Measurements from ENCODE around the gene ZNF613. TPM values are rescaled to one million over a fixed set of nuclear protein-coding genes. Genes with fewer than 3 reads are reported as not detected.

The ZNF613 gene
- total RNA-seq, 4 donors from 2014 or later = 7.9 to 27.7 (median 15.6) TPM

DNA sequence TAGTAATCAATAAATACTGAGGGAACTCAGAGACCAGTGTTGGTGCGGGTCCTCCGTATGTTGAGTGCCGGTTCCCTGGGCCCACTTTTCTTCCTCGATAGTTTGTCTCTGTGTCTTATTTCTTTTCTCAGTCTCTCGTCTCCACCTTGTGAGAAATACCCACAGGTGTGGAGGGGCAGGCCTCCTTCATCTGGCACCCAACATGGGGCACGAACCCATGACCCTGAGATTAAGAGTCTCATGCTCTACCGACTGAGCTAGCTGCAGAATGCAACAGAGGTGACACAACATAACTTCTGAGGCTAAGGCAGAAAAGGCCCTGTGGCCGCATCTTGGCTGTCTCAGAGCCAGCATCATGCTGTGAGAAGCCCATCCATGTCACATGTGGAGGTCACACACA lies 5.3 kb upstream of the ZNF613 start:
- no peak overlapping the region for H3K27ac ChIP-seq
- H3K9me3 ChIP-seq = no peaks in the 10 kb centered on the region
- 89 to 91% methylated on average over 8 of the region's 8 CpGs for WGBS, 2 donors
- H3K27me3 ChIP-seq = no peaks in the 10 kb centered on the region
- DNase-seq = no peak
- no peaks in the 10 kb centered on the region for H3K36me3 ChIP-seq
- intact Hi-C loops (cut with DNase I) = no loop called here
- TF ChIP-seq POLR2A (IDR thresholded peaks at IDR 0.05) = no peak
- TF ChIP-seq, protein P1, sequence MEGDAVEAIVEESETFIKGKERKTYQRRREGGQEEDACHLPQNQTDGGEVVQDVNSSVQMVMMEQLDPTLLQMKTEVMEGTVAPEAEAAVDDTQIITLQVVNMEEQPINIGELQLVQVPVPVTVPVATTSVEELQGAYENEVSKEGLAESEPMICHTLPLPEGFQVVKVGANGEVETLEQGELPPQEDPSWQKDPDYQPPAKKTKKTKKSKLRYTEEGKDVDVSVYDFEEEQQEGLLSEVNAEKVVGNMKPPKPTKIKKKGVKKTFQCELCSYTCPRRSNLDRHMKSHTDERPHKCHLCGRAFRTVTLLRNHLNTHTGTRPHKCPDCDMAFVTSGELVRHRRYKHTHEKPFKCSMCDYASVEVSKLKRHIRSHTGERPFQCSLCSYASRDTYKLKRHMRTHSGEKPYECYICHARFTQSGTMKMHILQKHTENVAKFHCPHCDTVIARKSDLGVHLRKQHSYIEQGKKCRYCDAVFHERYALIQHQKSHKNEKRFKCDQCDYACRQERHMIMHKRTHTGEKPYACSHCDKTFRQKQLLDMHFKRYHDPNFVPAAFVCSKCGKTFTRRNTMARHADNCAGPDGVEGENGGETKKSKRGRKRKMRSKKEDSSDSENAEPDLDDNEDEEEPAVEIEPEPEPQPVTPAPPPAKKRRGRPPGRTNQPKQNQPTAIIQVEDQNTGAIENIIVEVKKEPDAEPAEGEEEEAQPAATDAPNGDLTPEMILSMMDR (IDR thresholded peaks at IDR 0.05) = no peak
- H3K4me1 ChIP-seq = peaks cover 0 to 4% of the 10 kb centered on the region in 2 donors
- H3K4me3 ChIP-seq (replicated peaks in 1 of 3) = no peak overlapping the region

DNA sequence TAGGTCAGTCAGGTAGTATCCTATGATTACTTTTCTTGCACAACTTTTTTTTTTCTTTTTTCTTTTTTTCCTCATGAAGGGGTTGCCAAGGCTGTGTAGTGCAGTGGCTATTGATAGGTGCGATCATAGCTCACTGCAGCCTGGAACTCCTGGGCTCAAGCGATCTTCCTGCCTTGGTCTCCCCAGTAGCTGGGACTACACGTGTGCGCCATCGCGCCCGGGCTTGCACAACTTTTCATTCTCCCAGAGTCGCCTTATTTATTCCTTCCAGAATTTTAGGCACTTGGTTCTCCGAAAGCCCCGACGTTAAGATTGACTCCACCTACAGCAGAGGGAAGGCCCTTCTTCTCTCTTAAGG lies 867 bp upstream of the ZNF613 start:
- no peak for TF ChIP-seq POLR2A (IDR thresholded peaks at IDR 0.05)
- TF ChIP-seq, protein P1 (IDR thresholded peaks at IDR 0.05) = no peak
- 22 to 24% methylated on average over 11 of the region's 11 CpGs for WGBS, 2 donors
- intact Hi-C loops (cut with DNase I) = no loop called here
- no peak for DNase-seq
- H3K4me3 ChIP-seq (replicated peaks in 1 of 3) = peak overlapping the region; percentile 49 to 97 (median 81)
- H3K9me3 ChIP-seq = no peaks in the 10 kb centered on the region
- H3K4me1 ChIP-seq = peaks cover 0 to 14% of the 10 kb centered on the region in 2 donors
- H3K27me3 ChIP-seq = no peaks in the 10 kb centered on the region
- peak overlapping the region; percentile 90 to 93 (median 92) for H3K27ac ChIP-seq
- H3K36me3 ChIP-seq = peaks cover 0 to 4% of the 10 kb centered on the region in 2 donors

DNA sequence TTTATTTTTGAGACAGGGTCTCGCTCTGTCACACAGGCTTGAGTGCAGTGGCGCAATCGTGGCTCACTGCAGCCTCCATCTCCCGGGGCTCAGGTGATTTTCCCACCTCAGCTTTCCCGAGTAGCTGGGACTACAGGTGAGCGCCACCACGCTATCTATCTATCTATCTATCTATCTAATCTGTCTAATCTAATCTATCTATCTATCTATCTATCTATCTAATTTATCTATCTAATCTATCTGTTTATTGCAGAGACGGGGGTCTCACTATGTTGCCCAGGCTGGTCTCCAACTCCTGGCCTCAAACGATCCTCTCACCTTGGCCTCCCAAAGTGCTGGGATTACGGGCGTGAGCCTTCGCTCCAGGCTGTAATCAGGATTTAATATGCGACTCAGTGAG lies 587 bp downstream of the ZNF613 start:
- intact Hi-C loops (cut with DNase I) = no loop called here
- TF ChIP-seq, protein P1 (IDR thresholded peaks at IDR 0.05) = no peak
- no peak for TF ChIP-seq POLR2A (IDR thresholded peaks at IDR 0.05)
- 32 to 33% methylated on average over 13 of the region's 13 CpGs for WGBS, 2 donors

DNA sequence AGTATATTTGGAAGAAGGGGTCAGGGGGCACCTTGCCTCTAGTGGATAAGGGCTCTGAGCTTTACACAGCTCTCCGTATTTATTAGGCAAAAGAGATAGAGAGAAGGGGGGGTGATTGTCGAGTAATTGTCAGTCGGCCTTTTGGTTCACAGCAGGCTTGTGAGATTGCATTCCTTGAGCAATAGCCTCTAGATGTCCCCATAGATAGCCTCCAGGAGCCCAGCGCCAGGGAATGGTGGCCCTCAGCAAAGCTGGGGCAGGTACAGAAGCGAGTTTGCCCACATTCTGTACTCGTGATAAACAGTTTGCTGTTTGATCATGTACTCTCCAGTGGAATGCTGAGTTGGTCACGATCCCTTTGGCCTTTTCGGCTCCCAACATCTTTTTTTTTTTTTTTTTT lies 4.6 kb downstream of the ZNF613 start:
- Histone ChIP-seq H3K4me1 (peaks cover 0 to 9% of the 10 kb centered on the region in 2 donors), H3K27ac (no peak overlapping the region), H3K36me3 (peaks cover 32 to 39% of the 10 kb centered on the region in 2 donors), H3K4me3 (replicated peaks in 1 of 3) (no peak overlapping the region), H3K9me3 (no peaks in the 10 kb centered on the region), H3K27me3 (no peaks in the 10 kb centered on the region)
- no peak for TF ChIP-seq POLR2A (IDR thresholded peaks at IDR 0.05)
- TF ChIP-seq, protein P1 (IDR thresholded peaks at IDR 0.05) = no peak
- no peak for DNase-seq
- WGBS, 2 donors = 88 to 93% methylated on average over 8 of the region's 8 CpGs
- intact Hi-C loops (cut with DNase I) = no loop called here

More for the DNA sequence above, 587 bp downstream of the ZNF613 start:
- H3K4me3 ChIP-seq (replicated peaks in 1 of 3) = peak overlapping the region; percentile 49 to 97 (median 81)
- H3K27ac ChIP-seq = no peak overlapping the region
- no peaks in the 10 kb centered on the region for H3K9me3 ChIP-seq
- peak in 1 of 2 donors; percentile 12 for DNase-seq
- H3K36me3 ChIP-seq = peaks cover 4 to 6% of the 10 kb centered on the region in 2 donors
- H3K4me1 ChIP-seq = peaks cover 0 to 14% of the 10 kb centered on the region in 2 donors
- no peaks in the 10 kb centered on the region for H3K27me3 ChIP-seq

DNA sequence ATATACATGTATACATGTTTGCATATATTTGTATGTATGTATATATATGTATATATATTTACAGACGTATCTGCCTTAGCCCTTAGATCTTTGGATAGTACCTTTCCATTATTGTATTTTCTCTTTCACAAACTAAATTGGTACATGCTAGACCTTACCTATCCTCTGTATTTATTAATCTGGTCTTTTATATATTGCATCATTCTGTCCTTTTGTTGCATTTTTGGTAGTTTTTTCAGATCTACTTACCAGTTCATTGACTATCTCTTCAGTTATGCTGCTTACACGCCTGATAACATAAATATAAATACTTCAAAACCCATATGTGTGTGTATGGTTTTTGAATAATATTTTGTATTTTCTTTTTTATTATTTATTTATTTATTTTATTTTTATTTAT lies 11.7 kb downstream of the ZNF613 start:
- WGBS, 2 donors = 94 to 98% methylated on average over 2 of the region's 2 CpGs

More for the DNA sequence above, 11.7 kb downstream of the ZNF613 start:
- DNase-seq = no peak
- TF ChIP-seq, protein P1 (IDR thresholded peaks at IDR 0.05) = no peak
- no peak for TF ChIP-seq POLR2A (IDR thresholded peaks at IDR 0.05)
- Histone ChIP-seq H3K4me1 (no peaks in the 10 kb centered on the region), H3K9me3 (no peaks in the 10 kb centered on the region), H3K27me3 (no peaks in the 10 kb centered on the region), H3K4me3 (replicated peaks in 1 of 3) (no peak overlapping the region), H3K27ac (no peak overlapping the region), H3K36me3 (peaks cover 81 to 84% of the 10 kb centered on the region in 2 donors)
- intact Hi-C loops (cut with DNase I) = no loop called here
